NK-92 treated with Interleukin-12 subunit alpha and Interleukin-12 subunit beta, amount 100 ng/mL, for 24 hours (cell line): ENCODE measurements around the gene TIMM22.
"Not testable (repeated sequence)": the region's sequence is repeated elsewhere in the genome, so short reads cannot be mapped to it uniquely, and the experiment has no call there.

ENCODE experiments used
- DNase-seq: peaks from one replicate; lab custom pipeline; 2025; lab: John Stamatoyannopoulos, UW

The TIMM22 gene

DNA sequence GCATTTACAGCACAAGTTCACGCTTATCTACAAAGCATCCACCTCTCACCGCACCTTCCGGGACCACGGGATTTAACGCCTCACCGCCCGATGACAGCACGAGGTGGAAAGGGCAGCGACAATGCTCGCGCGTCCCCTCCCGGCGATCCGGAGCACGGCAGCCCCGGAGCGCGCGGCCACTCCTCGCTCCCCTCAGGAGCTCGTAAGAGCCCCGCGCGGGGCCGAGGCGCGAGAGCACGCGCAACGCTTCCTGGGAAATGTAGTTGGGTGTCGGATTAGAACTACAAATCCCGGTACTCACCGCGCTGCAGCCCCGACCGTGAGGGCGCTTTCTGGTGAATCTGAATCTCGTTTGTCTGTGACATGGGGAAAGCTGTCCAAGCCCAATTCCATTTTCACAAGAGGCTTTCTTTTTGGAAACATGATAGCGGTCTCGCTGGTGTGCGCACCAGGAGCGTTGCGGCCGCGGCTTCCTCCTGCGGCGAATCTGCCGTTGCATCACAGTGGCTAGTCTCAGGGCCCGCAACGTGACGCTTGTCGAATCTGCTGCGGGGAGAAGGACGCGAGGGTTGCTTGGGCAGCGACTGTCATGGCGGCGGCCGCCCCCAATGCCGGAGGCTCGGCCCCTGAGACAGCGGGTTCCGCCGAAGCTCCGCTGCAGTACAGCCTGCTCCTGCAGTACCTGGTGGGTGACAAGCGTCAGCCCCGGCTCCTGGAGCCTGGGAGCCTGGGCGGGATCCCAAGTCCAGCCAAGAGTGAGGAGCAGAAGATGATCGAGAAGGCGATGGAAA lies at the start of gene TIMM22:
Gene TIMM22 (plus strand): TSS at position 576 of the 791 bp plus-strand sequence. CDS start 14 bp downstream, at position 590.
- DNase-seq, result peak; percentile 71

DNA sequence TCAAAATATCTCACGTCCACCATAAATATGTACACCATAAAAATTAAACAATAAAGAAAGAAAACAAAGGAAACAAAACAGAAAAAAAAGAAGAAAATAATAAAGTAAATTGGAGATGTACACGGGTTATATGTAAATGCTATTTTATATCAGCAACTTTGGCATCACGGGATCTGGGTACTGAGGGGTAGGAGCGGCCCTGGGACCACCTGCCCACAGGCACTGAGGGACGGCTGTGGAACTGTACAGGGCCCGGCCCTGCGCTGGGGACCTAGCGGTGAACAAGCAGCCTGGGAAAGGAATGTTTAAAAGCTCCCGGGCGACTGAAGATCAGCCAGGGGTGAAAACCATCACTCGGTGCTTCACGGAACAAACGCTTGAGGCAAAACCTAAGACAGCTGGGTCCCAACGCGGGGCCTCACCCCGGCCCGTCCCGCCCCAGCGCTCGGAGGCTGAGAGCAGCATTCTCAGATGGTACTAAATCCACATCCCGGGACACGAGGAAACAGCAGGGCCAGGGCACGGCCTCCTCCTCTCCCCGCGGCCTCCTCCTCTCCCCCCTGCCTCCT lies 48.6 kb upstream of the TIMM22 start:
- no peak for DNase-seq

DNA sequence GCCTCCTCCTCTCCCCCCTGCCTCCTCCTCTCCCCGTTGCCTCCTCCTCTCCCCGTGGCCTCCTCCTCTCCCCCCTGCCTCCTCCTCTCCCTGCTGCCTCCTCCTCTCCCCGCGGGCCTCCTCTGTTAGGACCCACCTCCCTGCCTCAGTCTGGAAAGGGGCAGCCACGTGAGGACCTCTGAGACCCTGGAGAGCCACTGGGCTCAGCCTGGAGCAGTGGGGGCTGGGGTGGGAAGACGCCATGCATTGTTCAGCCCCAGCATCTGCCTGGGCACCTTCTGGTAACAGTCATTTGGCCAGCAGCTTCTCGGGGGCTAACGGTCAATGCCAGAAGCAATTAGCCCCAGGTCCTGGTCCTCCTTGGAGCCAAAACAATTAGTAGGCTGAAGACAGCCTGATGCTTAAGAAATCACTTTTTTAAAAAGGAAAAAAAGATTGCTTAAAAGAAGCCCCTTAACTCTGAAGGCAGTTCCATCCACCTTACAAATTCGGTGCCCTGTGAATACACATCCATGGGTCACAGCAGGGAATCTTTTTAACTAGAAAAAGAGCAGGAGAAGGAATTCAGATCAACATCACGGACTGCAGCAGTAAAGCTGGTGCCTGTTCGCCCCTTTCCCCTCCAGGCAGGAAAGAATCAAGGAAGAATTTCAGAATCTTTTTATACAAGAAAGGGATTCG lies 47.2 kb upstream of the TIMM22 start:
- no peak for DNase-seq

DNA sequence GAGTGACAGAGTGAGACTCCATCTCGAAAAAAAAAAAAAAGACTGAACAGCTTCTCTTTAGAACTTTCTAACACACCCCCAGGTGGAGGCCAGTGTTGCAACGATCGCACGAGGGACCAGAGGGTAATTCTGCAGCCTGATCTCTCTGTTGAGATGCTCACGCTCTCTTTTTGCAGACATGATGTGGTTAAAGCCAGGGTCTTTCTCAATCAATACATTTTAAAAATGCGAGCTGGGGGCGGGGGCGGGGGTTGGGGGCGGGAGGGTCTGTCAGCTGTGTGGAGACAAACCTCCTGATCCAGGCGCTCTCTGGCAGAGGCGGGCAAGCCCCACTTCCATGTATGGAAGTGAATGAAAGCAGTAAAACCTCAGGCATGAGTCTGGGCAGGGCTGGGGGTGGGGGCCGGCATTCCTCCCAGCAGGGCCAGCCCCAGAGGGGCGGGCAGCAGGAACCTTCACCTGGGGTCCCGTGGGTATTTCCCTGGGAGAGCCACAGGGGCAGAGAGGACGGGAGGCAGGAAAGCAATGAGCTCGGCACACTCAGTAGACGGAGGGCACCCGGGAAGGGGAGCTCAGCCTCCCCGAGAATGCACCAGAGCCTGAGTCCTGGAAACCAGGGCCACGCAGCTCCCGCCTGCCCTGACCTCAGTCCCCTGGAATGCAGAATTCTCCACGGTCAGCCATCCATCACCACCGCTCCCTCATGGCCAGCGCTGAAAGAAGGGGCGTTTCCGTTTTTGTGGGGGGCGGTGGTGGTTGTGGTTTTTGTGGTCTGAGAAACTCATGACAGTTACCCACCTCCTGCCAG lies 45.4 kb upstream of the TIMM22 start:
- no peak for DNase-seq

DNA sequence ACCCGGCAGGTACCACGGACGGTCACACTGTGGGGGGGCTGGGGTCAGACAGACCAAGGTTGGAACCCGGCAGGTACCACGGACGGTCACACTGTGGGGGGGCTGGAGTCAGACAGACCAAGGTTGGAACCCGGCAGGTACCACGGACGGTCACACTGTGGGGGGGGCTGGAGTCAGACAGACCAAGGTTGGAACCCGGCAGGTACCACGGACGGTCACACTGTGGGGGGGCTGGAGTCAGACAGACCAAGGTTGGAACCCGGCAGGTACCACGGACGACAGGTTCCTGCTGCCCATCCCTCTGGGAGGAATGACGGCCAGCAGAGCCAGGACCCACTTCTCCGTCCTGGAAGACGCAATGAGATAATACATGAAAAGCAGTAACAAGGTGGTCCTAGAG lies 44.3 kb upstream of the TIMM22 start:
- not testable (repeated sequence) for DNase-seq

DNA sequence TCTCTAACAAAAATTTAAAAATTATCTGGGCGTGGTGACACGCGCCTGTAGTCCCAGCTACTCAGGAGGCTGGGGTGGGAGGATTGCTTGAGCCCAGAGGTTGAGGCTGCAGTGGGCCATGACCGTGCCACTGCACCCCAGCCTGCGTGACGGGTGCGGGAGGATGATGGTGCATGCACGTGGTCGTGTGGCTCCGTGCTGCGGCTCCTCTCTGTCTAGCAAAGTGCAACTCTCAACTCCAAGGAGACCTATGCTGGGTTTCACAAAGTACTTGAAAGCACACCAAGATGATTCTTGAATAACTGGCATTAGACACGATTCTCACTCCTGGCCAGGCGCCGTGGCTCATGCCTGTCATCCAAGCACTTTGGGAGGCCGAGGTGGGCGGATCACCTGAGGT lies 43.2 kb upstream of the TIMM22 start:
- no peak for DNase-seq

DNA sequence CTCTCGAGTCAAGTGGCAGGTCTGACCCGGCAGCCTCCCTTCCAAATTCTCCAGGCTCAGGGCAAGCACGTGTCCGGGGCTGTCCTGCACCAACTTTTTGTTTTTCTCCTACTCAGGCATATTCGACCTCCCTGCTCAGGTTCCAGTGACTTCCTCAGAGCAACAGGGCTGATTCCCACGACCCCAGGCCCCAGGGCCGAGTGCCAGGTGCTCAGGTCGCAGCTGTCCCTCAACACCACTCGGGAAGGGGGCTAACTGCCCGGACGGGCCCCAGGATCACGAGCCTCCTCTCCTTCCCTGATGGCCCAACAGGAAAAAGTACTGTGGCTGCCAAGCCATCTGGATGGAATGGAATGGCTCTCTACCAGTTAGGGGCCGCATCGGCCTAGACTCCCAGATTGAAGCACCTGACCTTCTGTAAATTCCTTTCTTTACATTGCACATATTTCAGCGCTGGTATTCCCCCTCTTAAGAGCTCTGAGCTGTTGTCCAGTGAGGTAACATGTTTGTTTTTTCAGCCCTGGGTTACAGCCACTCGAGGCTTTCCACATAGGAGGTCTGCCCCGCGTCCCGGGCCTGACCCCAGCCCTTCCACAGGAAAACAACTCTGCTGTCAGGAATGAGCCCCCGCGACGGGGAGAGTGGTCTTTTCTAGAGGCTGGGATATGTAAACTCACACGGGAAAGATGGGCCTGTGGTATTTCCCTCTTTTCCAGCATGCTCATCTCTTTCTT lies 42.3 kb upstream of the TIMM22 start:
- DNase-seq, result no peak

DNA sequence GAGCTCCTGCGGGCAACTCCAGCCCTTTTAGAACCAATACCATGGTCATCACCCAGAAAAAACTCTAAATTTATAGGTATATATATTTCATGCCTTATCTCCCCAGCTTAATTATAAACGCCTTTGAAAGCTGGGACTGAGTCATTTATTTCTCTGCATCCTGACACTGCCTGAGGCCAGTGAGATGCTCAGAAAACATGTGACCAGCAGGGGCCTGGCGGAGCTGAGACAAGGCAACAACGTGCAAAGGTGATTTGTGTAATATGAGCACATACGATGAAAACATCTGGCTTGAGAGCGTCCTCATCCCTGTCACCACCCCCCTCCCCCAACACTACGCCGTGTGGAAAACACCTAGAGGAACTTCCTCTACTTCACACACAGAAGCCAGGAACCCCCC lies 40.0 kb upstream of the TIMM22 start:
- DNase-seq, result no peak

DNA sequence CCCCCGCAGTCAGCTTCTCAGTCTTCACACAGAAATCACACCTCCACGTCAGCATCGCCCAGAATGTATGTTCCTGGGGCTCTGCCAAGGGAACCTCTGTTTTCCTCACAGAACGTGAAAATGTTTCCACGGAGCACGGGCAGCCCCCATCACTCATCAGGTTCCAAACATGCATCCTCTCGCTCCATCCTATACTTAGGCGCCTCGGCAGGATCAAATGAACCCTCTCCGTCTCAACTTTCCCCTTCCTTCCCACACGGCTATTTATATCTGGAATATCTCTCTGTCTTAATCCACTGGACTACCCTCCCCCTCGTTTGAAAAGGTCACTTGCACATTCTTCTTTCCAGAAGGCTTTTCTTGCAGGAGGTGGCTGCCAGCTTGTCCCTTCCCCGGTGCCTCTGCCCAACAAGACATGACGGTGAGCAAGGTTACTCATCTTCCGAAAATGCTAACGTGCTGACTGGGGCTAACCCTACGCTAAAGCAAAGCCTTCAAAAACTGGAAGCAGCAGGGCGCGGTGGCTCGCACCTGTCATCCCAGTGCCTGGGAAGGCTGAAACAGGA lies 39.0 kb upstream of the TIMM22 start:
- DNase-seq, result no peak

DNA sequence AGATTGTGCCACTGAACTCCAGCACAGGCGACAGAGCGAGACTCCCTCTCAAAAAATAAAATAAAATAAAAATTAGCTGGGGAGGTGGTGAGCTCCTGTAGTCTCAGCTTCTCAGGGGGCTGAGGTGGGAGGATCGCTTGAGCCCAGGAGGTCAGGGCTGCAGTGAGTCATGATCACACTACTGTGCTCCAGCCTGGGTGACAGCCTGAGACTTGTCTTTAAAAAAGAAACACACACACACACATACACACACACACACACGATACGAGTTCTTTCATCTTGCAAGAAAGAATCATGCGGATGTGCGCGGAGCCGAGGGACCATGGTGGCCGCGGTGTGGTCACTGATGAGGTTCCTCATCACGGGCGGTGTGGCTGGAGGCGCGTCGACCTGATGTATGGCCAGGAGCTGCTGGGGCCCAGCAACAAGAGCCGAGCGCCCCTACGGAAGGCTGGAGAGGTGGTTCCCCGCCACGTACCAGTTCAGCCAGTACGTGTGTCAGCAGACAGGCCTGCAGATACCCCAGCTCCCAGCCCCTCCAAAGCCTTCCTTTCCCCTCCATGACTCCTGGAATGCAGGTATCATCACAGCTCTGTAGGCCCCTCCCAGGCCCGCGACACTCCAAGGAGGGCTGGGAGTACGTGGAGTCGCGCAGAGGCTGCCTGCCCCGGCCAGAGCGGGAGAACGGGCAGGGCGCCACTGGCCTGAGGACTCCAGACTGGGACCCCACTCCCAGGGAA lies 38.0 kb upstream of the TIMM22 start:
- no peak for DNase-seq

DNA sequence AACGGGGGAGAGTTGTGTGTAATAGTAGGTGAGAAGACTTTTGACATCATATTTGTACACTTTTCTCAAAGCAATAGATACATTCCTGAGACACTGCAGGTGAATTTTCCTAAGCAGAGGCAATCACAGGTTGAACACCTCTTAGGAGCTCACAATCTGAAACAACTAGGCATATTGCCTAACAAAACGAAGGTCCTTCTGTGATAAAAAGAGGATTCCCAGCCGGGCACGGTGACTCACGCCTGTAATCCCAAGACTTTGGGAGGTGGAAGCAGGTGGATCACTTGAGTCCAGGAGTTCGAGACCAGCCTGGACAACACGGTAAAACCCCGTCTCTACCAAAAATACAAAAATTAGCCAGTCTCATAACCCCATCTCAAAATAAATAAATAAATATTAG lies 34.8 kb upstream of the TIMM22 start:
- no peak for DNase-seq

DNA sequence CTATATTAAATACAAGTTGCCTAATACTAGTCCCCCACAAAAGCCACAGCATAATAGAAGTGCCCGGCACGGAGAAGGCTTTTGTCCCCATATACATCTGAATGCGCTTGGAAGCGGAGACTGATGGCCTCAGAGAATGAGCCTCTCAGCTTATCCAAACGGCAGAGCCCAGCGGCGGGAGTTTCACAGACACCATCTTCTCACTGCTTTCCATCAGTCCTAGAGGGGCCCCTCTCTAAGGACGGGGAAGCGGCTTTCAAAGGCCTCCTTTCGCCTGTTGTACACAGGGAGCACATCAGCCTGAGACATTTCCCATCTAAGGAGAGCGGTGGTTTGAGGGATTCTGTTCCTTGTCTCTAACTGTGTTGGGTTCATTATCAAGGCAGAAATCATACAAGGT lies 34.3 kb upstream of the TIMM22 start:
- DNase-seq, result no peak

DNA sequence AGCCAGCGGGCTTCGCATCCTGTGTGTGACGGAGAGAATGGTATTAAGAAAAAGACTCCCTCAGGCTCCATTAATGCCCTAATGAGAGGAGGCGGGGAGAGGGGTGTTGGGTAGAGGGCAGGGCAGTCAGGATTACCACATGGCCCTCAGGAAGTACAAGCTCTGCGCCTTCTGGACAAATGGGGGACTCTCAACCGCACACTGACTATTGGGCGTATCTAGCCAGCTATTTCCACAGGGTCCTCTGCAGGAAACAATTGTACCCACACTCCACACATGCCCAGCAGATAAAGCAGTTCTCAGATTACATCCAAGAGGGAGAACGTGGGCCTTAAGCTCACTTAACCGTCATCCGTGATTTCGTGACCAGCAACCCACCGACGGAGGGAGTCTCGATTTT lies 32.1 kb upstream of the TIMM22 start:
- DNase-seq, result no peak

DNA sequence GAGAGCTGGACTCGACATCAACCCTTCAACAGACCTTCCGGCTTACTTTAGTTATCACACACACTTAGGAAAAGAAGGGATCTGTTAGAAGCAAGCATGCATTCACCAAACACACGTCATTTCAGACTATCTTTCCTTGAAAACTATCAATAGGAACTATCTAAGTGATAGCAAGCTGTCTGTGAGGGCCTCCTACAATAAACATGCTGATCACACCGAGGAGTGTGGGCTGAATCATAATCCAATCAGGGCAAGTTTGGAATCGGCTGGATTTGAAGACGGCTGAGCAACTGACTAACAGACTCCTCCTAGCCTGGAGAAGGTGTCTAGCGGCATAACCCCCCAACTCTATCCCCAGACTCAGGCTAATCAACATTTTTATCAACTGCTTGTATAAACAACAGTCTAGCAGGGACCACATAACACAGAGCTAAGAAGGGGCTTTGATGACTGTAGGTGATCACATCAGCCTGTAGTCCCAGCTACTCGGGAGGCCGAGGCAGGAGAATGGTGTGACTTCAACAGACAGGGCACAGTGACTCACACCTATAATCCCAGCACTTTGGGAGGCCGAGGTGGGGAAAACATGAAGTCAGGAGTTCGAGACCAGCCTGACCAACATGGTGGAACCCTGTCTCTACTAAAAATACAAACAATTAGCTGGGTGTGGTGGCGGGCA lies 31.5 kb upstream of the TIMM22 start:
- DNase-seq, result no peak

DNA sequence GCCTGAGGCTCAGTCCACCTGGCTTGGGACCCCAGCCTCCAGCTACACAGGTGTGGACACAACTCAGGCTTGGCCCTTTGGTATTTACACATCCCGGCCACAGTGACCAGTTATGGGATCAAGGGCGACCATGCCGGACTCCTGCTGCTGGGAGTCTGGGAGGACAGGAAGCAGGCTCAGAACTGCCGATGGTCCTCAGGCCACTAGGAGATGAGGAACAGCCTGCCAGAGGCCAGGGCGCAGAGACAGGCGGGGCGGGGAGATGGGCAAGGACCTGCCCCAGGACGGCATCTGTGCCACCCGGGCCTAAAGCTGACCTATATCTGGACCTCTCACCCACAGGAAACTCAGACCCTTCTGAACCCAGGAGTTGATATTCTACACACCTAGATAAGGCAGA lies 29.8 kb upstream of the TIMM22 start:
- no peak for DNase-seq

DNA sequence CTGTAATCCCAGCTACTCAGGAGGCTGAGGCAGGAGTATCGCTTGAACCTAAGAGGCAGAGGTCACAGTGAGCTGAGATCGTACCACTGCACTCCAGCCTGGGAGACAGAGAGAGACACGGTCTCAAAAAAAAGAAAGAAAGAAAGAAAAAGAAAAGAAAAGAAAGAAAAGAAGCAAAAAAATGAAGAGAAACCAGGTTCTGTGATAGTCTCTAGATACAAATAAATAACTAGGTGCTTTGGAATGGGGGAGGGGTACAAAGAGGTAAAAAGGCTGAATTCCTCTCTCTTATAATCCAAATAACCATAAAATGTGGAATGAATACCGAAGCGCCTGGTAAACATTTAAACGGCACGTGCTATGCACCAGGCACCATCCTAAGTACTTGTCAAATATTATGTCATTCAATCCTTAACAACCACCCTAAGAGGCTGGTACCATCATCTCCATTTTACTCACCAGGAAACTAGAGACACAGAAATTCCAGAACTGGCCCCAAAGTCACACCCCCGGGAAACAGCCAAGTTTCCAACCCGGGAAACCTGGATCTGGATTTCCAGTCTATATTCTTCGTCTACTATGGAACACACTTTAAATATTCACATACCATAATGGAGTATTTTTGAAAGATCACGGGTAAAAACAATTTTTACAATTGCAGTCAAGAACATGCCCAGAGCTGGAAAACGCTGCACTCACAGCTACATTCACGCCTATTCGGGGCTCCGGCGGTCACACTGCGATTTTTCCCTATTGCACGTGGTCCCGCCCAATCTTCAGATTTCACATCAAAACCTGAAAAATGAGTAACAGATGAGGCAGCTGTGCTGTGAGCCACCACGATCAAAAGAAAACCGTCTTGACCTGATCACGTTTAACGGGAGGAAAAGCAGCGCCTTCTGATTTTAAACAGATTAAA lies 27.9 kb upstream of the TIMM22 start:
- DNase-seq, result no peak

DNA sequence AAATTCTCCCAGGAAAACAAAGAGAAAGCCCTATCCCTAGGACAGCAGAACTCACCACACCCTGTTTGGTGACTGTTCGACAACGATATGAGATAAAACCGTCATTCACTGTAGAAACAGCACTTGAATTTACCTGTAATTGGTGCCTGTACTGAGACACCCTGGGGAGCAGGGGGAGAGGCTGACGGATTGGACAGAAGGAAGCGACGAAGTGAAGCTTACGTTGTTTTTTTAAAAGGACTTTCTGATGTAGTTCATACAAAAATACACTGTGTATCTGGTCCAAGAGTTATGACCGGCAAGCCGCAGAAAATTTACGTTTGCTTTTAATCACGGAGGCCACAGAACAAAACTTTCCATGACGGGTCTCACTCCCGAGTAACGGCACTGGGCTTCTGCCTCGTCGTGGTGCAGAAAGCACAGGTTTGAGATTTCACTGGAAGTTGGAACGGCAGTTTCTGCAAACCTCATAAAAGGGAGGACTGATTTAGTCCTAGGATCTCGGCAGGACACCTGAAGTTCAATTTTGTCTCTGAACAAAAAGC lies 27.0 kb upstream of the TIMM22 start:
- DNase-seq, result no peak

DNA sequence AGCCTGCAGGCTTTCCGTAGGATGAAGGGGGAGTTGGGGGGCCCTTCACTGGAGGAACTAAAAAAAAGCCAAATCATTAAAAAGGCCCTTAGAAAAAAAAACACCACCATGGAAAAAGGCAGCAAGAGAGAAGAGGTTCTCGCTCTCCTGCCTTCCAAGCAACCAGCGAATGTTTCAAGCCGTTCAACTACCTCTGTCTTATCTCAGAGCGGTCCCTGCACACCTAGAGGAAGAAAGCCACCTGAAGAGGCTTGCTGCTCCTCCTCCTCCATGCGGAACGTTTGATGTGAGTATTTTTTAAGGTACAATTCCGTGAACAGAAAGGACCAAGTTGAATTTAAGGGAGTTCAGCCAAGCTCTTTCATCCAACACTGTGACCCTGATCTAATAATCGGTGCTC lies 26.6 kb upstream of the TIMM22 start:
- DNase-seq, result no peak

DNA sequence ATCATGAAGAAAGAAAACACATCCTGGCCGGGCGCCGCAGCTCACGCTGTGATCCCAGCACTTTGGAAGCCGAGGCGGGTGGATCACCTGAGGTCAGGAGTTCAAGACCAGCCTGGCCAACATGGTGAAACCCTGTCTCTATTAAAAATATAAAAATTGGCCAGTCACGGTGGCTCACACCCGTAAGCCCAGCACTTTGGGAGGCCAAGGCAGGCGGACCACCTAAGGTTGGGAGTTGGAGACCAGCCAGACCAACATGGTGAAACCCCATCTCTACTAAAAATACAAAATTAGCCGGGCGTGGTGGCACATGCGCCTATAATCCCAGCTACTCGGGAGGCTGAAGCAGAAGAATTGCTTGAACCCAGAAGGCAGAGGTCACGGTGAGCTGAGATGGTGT lies 25.1 kb upstream of the TIMM22 start:
- DNase-seq, result not testable (repeated sequence)
